Adipocyte (in vitro differentiated cells): ENCODE measurements around the gene NRARP.
"Not testable (repeated sequence)": the region's sequence is repeated elsewhere in the genome, so short reads cannot be mapped to it uniquely, and the experiment has no call there.

Experiments
- DNase-seq: peaks from one replicate; pipeline ENCODE4 v3.0.0-alpha.2; 2015; ENCODE audit warnings: low read depth
- H3K27me3 ChIP-seq: replicated peaks from 2 replicates; pipeline ENCODE4 v1.7.0; 2013; ENCODE audit warnings: mild to moderate bottlenecking, low read length, moderate library complexity; ENCODE audit not compliant: control insufficient read depth, insufficient read depth
- H3K36me3 ChIP-seq: 2 replicates; pipeline ENCODE4 v1.7.0; 2013; ENCODE audit warnings: low read length, mild to moderate bottlenecking, moderate library complexity; ENCODE audit not compliant: control insufficient read depth, insufficient read depth, severe bottlenecking
- H3K4me1 ChIP-seq: 2 replicates; pipeline ENCODE4 v1.7.0; 2013; ENCODE audit warnings: mild to moderate bottlenecking, low read length, moderate library complexity; ENCODE audit not compliant: control insufficient read depth, insufficient read depth
- H3K4me3 ChIP-seq: 2 replicates; pipeline ENCODE4 v1.7.0; 2013; ENCODE audit warnings: mild to moderate bottlenecking, low read length, moderate library complexity
- H3K9ac ChIP-seq: 2 replicates; pipeline ENCODE4 v1.7.0; 2013; ENCODE audit warnings: mild to moderate bottlenecking, low read length, moderate library complexity
- H3K9me3 ChIP-seq: 2 replicates; pipeline ENCODE4 v1.7.0; 2013; ENCODE audit warnings: mild to moderate bottlenecking, low read length, moderate library complexity; ENCODE audit not compliant: control insufficient read depth

NRARP gene

GRCh38 chr9:137302118-137302448 lies at the start of gene NRARP:
TSS of gene NRARP (minus strand) at chr9:137302271. CDS start at chr9:137301928, 343 bp downstream.
- peak; percentile 90 for DNase-seq
- peaks cover 3% of the 10 kb centered on the region for H3K4me1 ChIP-seq
- no peaks in the 10 kb centered on the region for H3K9me3 ChIP-seq
- H3K36me3 ChIP-seq = no peaks in the 10 kb centered on the region
- H3K27me3 ChIP-seq = peaks cover 60% of the 10 kb centered on the region
- no peak within 1 kb of the TSS for H3K4me3 ChIP-seq
- H3K9ac ChIP-seq = no peak within 1 kb of the TSS

GRCh38 chr9:137350696-137351584 lies 48.9 kb upstream of the NRARP start:
- no peak overlapping the region for H3K9ac ChIP-seq
- H3K4me1 ChIP-seq = no peaks in the 10 kb centered on the region
- DNase-seq = no peak
- H3K27me3 ChIP-seq = no peaks in the 10 kb centered on the region
- no peak overlapping the region for H3K4me3 ChIP-seq
- H3K9me3 ChIP-seq = peaks cover 11% of the 10 kb centered on the region
- H3K36me3 ChIP-seq = no peaks in the 10 kb centered on the region

- Histone ChIP-seq H3K4me1 (no peaks in the 10 kb centered on the region), H3K36me3 (no peaks in the 10 kb centered on the region), H3K4me3 (no peak overlapping the region), H3K9me3 (peaks cover 11% of the 10 kb centered on the region), H3K9ac (no peak overlapping the region), H3K27me3 (no peaks in the 10 kb centered on the region)
- no peak for DNase-seq
Observed at GRCh38 chr9:137349471-137350033, 47.5 kb upstream of the NRARP start.

- Histone ChIP-seq H3K4me3 (no peak overlapping the region), H3K9me3 (peaks cover 11% of the 10 kb centered on the region), H3K9ac (no peak overlapping the region), H3K4me1 (no peaks in the 10 kb centered on the region), H3K36me3 (no peaks in the 10 kb centered on the region), H3K27me3 (no peaks in the 10 kb centered on the region)
- no peak for DNase-seq
Observed at GRCh38 chr9:137348769-137349470, 46.8 kb upstream of the NRARP start.

- H3K36me3 ChIP-seq = no peaks in the 10 kb centered on the region
- H3K9me3 ChIP-seq = peaks cover 11% of the 10 kb centered on the region
- no peaks in the 10 kb centered on the region for H3K4me1 ChIP-seq
- DNase-seq = no peak
- H3K9ac ChIP-seq = no peak overlapping the region
- no peak overlapping the region for H3K4me3 ChIP-seq
- H3K27me3 ChIP-seq = no peaks in the 10 kb centered on the region
Observed at GRCh38 chr9:137347928-137348327, 45.9 kb upstream of the NRARP start.

- H3K9ac ChIP-seq = no peak overlapping the region
- DNase-seq = no peak
- H3K27me3 ChIP-seq = no peaks in the 10 kb centered on the region
- no peaks in the 10 kb centered on the region for H3K36me3 ChIP-seq
- no peak overlapping the region for H3K4me3 ChIP-seq
- no peaks in the 10 kb centered on the region for H3K4me1 ChIP-seq
- peaks cover 11% of the 10 kb centered on the region for H3K9me3 ChIP-seq
Observed at GRCh38 chr9:137342482-137342881, 40.4 kb upstream of the NRARP start.

GRCh38 chr9:137341227-137341626 lies 39.2 kb upstream of the NRARP start:
- H3K9ac ChIP-seq = no peak overlapping the region
- no peaks in the 10 kb centered on the region for H3K36me3 ChIP-seq
- peaks cover 9% of the 10 kb centered on the region for H3K9me3 ChIP-seq
- no peaks in the 10 kb centered on the region for H3K4me1 ChIP-seq
- H3K27me3 ChIP-seq = no peaks in the 10 kb centered on the region
- no peak overlapping the region for H3K4me3 ChIP-seq
- no peak for DNase-seq

GRCh38 chr9:137339908-137340462 lies 37.9 kb upstream of the NRARP start:
- not testable (repeated sequence) for H3K9ac ChIP-seq, H3K4me3 ChIP-seq, H3K36me3 ChIP-seq, DNase-seq, H3K27me3 ChIP-seq, H3K4me1 ChIP-seq, H3K9me3 ChIP-seq

GRCh38 chr9:137339045-137339907 lies 37.2 kb upstream of the NRARP start:
- Histone ChIP-seq H3K27me3 (no peaks in the 10 kb centered on the region), H3K9ac (no peak overlapping the region), H3K9me3 (peaks cover 8% of the 10 kb centered on the region), H3K36me3 (no peaks in the 10 kb centered on the region), H3K4me3 (no peak overlapping the region), H3K4me1 (no peaks in the 10 kb centered on the region)
- DNase-seq = peak; percentile 13

- DNase-seq = no peak
- no peaks in the 10 kb centered on the region for H3K27me3 ChIP-seq
- peaks cover 8% of the 10 kb centered on the region for H3K9me3 ChIP-seq
- H3K9ac ChIP-seq = no peak overlapping the region
- H3K4me3 ChIP-seq = no peak overlapping the region
- no peaks in the 10 kb centered on the region for H3K36me3 ChIP-seq
- H3K4me1 ChIP-seq = no peaks in the 10 kb centered on the region
Observed at GRCh38 chr9:137336735-137337134, 34.7 kb upstream of the NRARP start.
